CD4-positive, alpha-beta T cell treated with Interferon gamma for 1 hour (primary cell): Measurements from ENCODE around the gene HYDIN.

ENCODE experiments used
- DNase-seq: peaks from one replicate; pipeline ENCODE4 v3.0.0-alpha.2; 2020

The HYDIN gene

GRCh38 chr16:70784692-70785555, 445.6 kb downstream of the HYDIN start:
- no peak for DNase-seq

GRCh38 chr16:70782237-70782636, 448.3 kb downstream of the HYDIN start:
- DNase-seq: no peak

GRCh38 chr16:70781800-70782199, 448.7 kb downstream of the HYDIN start:
- no peak for DNase-seq

GRCh38 chr16:70780546-70780945, 450.0 kb downstream of the HYDIN start:
- no peak for DNase-seq

- no peak for DNase-seq
Observed at GRCh38 chr16:70779361-70779760, 451.2 kb downstream of the HYDIN start.

GRCh38 chr16:70778901-70779309, 451.6 kb downstream of the HYDIN start:
- DNase-seq: no peak

- DNase-seq: no peak
Observed at GRCh38 chr16:70777973-70778406, 452.5 kb downstream of the HYDIN start.

- no peak for DNase-seq
Observed at GRCh38 chr16:70777496-70777895, 453.0 kb downstream of the HYDIN start.

- no peak for DNase-seq
Observed at GRCh38 chr16:70775399-70775798, 455.1 kb downstream of the HYDIN start.

GRCh38 chr16:70774261-70774660, 456.3 kb downstream of the HYDIN start:
- DNase-seq: no peak

GRCh38 chr16:70772493-70772892, 458.0 kb downstream of the HYDIN start:
- DNase-seq: no peak

GRCh38 chr16:70770626-70771552, 459.6 kb downstream of the HYDIN start:
- peak; percentile 16 for DNase-seq

GRCh38 chr16:70770291-70770625, 460.3 kb downstream of the HYDIN start:
- no peak for DNase-seq

GRCh38 chr16:70769761-70770160, 460.8 kb downstream of the HYDIN start:
- no peak for DNase-seq

- no peak for DNase-seq
Observed at GRCh38 chr16:70769131-70769530, 461.4 kb downstream of the HYDIN start.

GRCh38 chr16:70768203-70768580, 462.3 kb downstream of the HYDIN start:
- no peak for DNase-seq

GRCh38 chr16:70767377-70768202, 462.9 kb downstream of the HYDIN start:
- no peak for DNase-seq

GRCh38 chr16:70766658-70767057, 463.9 kb downstream of the HYDIN start:
- no peak for DNase-seq

- no peak for DNase-seq
Observed at GRCh38 chr16:70766176-70766575, 464.3 kb downstream of the HYDIN start.

GRCh38 chr16:70765491-70765890, 465.0 kb downstream of the HYDIN start:
- DNase-seq: no peak

GRCh38 chr16:70764632-70765031, 465.9 kb downstream of the HYDIN start:
- DNase-seq: no peak

- DNase-seq: no peak
Observed at GRCh38 chr16:70760221-70760620, 470.3 kb downstream of the HYDIN start.

- no peak for DNase-seq
Observed at GRCh38 chr16:70759666-70760065, 470.9 kb downstream of the HYDIN start.
